ENCODE measurements around the gene HOXB1.

The HOXB1 gene

GRCh38 chr17:48578616-48579470, 48.0 kb upstream of the HOXB1 start:
- Histone ChIP-seq H3K79me2 (ENCODE audit: insufficient read depth, low read length) (no peaks in the 10 kb centered on the region), H3K9me3 (ENCODE audit: low read length) (no peaks in the 10 kb centered on the region), H3K4me2 (ENCODE audit: low read length) (no peak overlapping the region), H3K27me3 (ENCODE audit: insufficient read depth, low read length) (peaks cover 6% of the 10 kb centered on the region; the same call in 1 of the 2 replicates), H2AFZ (ENCODE audit: low read length) (no peak overlapping the region), H3K27ac (ENCODE audit: low read depth, low read length, poor library complexity, severe bottlenecking) (no peak overlapping the region), H4K20me1 (ENCODE audit: insufficient read depth, low read length) (no peaks in the 10 kb centered on the region), H3K9me2 (ENCODE audit: low read depth, low read length) (no peaks in the 10 kb centered on the region), H3K9ac (ENCODE audit: low read length) (no peak overlapping the region), H3K4me3 (ENCODE audit: low read depth, low read length, poor library complexity, severe bottlenecking) (no peak overlapping the region), H3F3A (ENCODE audit: insufficient read depth, low read length) (no peaks in the 10 kb centered on the region), H3K4me1 (ENCODE audit: insufficient read depth, low read length, severe bottlenecking) (no peaks in the 10 kb centered on the region), H3K36me3 (ENCODE audit: insufficient read depth, low read length) (no peaks in the 10 kb centered on the region)
- no peak for TF ChIP-seq CTCF (IDR thresholded peaks at IDR 0.05; ENCODE audit: low read length)
- no peak for TF ChIP-seq EZH2 (IDR thresholded peaks at IDR 0.05; ENCODE audit: borderline replicate concordance, low read length)

DNA sequence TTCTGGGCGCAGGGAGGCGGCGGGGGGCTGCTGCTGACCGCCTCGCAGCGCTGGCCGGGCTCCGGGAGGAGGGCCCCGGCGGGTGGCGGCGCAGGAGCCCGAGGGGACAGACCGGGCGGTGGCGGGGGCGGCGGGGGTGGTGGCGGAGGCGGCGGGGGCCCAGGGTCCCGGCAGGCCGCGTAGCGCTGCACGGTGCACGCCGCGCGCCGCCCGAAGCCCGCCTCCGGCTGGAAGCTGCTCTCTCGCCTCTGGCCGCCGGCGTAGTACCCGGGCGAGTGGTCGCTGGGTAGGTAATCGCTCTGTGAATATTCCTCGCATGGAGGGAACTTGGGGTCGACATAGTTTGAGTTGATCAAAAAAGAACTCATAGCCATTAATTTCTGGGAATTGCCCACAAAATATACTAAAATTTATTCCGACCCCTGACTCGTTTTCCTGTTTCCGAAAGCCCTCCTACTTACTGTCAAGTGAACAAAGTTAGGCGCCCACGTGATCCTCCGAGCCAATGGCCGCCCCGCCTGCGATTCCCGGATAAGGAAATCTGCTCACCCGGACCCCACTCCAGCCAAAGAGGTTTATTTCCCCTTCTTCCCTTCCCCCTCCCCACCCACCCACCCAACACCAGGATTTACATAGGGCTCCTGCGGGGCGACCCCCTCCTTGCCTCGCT, 47.3 kb upstream of the HOXB1 start, which contains the start of gene HOXB4:
HOXB4 (minus strand) TSS at position 405 of the 670 bp plus-strand sequence; CDS start at position 374, 31 bp downstream.
- H3K79me2 ChIP-seq (ENCODE audit: insufficient read depth, low read length): no peaks in the 10 kb centered on the region
- no peaks in the 10 kb centered on the region for H4K20me1 ChIP-seq (ENCODE audit: insufficient read depth, low read length)

More for the DNA sequence above, 47.3 kb upstream of the HOXB1 start, which contains the start of gene HOXB4:
- Histone ChIP-seq H3K4me2 (ENCODE audit: low read length) (no peak within 1 kb of the TSS), H3K9ac (ENCODE audit: low read length) (no peak within 1 kb of the TSS), H3K27ac (ENCODE audit: low read depth, low read length, poor library complexity, severe bottlenecking) (no peak within 1 kb of the TSS), H3K4me3 (ENCODE audit: low read depth, low read length, poor library complexity, severe bottlenecking) (no peak within 1 kb of the TSS), H2AFZ (ENCODE audit: low read length) (no peak within 1 kb of the TSS), H3K36me3 (ENCODE audit: insufficient read depth, low read length) (no peaks in the 10 kb centered on the region), H3K9me2 (ENCODE audit: low read depth, low read length) (no peaks in the 10 kb centered on the region), H3K4me1 (ENCODE audit: insufficient read depth, low read length, severe bottlenecking) (no peaks in the 10 kb centered on the region), H3K27me3 (ENCODE audit: insufficient read depth, low read length) (peaks cover 6% of the 10 kb centered on the region; the same call in 1 of the 2 replicates), H3K9me3 (ENCODE audit: low read length) (no peaks in the 10 kb centered on the region), H3F3A (ENCODE audit: insufficient read depth, low read length) (no peaks in the 10 kb centered on the region)
- no peak for TF ChIP-seq EZH2 (IDR thresholded peaks at IDR 0.05; ENCODE audit: borderline replicate concordance, low read length)
- no peak for TF ChIP-seq CTCF (IDR thresholded peaks at IDR 0.05; ENCODE audit: low read length)
